Adipose tissue (tissue), 3 donors: ENCODE results near the gene RAP1GDS1. TPM values are rescaled to one million over a fixed set of nuclear protein-coding genes. Genes with fewer than 3 reads are reported as not detected.
"Not testable (repeated sequence)": the region's sequence is repeated elsewhere in the genome, so short reads cannot be mapped to it uniquely, and the experiment has no call there.

Experiments
- H3K27ac ChIP-seq: one replicate; pipeline ENCODE4 v1.5.1; 2013; ENCODE audit warnings: low read depth, low read length
- WGBS, 3 donors: extraction: QIAGEN DNeasy Blood & Tissue Kit; methylation state at CpG; one replicate each; pipeline ENCODE4 v1.1.7; 2013; 5-methylcytosine and 5-hydroxymethylcytosine counted together
- polyA plus RNA-seq, 3 donors: library from polyadenylated mRNA; stranded (reverse); fragments of 200-250 nt; gene quantifications; one replicate each; pipeline ENCODE4 v1.2.3, GENCODE V29; 2013
- donor health status: healthy with polysubstance abuse.
- donor health status: Bipolar disorder and iron deficiency.
- donor health status: healthy.

Gene RAP1GDS1
- polyA plus RNA-seq, 3 donors: 14.4 to 20.0 (median 18.5) TPM

- H3K27ac ChIP-seq: no peak overlapping the region
- WGBS, 3 donors: 89 to 95% (median 91%) methylated on average over 5 of the region's 5 CpGs
Measured at GRCh38 chr4:98334461-98334860, 73.3 kb downstream of the RAP1GDS1 start.

GRCh38 chr4:98338761-98339438, 77.7 kb downstream of the RAP1GDS1 start:
- WGBS, 3 donors: 94 to 95% (median 94%) methylated on average over 2 of the region's 2 CpGs
- no peak overlapping the region for H3K27ac ChIP-seq

DNA sequence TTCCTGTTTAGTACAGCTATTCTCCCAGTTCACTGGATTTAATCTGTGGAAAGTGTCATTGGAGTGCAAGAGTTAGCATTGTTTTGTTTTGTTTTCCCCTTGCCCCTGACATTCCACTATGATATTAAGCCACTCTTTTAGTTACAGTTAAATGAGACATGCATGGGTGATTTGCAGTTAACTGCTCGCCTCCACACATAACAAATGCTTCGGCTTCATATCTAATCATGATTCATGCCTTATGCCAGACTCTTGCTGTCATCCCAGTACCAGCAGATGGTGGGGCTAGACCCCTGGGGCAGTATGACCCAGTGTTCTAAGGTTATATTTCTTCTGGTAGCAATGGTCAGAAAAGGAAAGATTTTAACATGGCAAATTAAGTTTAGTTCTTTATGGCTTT, 80.1 kb downstream of the RAP1GDS1 start:
- 77 to 86% (median 79%) methylated on average over 2 of the region's 2 CpGs for WGBS, 3 donors
- no peak overlapping the region for H3K27ac ChIP-seq

GRCh38 chr4:98343626-98344025, 82.4 kb downstream of the RAP1GDS1 start:
- H3K27ac ChIP-seq: no peak overlapping the region

DNA sequence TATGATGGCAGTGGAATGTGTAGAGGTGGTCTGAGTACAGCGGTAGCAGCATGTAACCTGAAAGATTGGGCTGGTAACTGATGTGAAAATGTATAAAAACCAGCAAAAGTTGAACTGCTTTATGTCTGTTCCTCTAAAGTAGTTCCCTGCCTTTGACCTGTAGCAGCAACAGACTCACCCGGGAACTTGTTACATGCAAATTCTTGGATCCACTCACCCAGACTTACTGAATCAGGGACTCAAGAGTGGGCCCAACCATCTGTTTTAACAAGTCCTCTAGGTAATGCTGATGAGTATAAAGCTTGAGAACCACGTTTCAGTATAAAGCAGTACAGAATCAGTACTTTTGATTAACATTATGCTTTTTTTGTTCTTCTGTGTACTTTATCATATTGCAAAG, 84.7 kb downstream of the RAP1GDS1 start:
- no peak overlapping the region for H3K27ac ChIP-seq
- 80 to 85% (median 84%) methylated on average over 3 of the region's 3 CpGs for WGBS, 3 donors

More at GRCh38 chr4:98343626-98344025, 82.4 kb downstream of the RAP1GDS1 start:
- 77 to 92% (median 91%) methylated on average over 4 of the region's 4 CpGs for WGBS, 3 donors

DNA sequence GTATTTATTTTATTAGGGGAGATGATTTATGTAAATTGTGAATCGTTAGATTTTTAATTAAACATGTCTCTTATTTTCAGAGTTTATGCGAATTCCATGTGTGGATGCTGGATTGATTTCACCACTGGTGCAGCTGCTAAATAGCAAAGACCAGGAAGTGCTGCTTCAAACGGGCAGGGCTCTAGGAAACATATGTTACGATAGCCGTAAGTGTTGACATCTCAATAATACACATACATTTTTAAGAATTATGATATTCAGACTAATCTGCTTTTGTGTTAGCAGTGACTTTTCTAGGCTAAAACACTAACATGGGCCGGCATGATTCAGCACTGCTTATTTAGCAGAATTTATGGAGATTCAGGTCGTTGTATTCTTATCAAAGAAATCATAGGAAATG, 91.2 kb downstream of the RAP1GDS1 start:
- 41 to 71% (median 44%) methylated on average over 7 of the region's 7 CpGs for WGBS, 3 donors
- no peak overlapping the region for H3K27ac ChIP-seq

DNA sequence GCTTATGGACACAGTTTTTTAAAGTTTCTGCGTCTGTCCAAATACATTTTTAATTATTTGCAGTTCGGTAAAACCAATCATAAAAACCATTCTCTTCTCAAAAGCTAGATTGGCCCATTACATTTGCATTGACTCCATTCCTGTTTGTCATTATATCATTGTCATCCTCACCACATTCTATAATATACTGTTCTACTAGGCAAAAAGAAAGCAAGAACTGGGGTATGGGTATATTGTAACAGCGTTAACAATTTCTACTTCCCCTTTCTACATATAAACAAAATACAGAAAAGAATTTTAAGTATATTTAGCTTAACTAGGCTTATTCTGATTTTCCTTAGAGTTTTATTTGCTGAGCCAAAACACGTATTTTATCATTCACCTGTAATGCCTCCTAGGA, 91.8 kb downstream of the RAP1GDS1 start:
- H3K27ac ChIP-seq: no peak overlapping the region
- 71 to 91% (median 72%) methylated on average over 4 of the region's 4 CpGs for WGBS, 3 donors

DNA sequence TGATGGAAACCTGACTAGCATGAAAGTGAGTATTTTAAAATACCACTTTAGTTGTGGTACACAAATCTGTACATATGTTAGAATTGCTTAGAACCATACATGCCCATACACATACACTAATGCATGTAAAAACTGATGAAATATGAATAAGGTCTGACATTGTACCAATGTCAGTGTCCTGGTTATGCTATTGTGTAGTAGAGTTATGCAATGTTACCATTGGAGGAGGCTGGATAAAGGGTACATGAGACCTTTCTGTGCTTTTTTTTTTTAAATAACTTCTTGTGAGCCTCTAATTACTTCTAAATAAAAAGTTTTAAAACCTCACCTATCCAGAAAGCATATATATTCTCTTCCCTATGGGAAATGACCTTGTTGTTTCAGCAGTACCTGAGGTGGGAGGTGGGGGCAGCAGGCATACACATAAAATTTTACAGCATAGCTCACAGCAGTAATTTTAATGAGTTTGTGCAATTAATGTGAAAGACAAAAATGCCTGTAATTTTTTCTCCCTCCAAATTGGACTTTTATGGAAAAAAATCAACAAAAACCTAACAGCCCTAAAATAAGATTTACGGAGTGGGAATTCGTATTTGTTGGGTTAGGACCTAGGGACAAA, 97.6 kb downstream of the RAP1GDS1 start:
- no peak overlapping the region for H3K27ac ChIP-seq
- WGBS, 3 donors: 99 to 100% (median 99%) methylated on average over 2 of the region's 2 CpGs

- 92 to 98% (median 92%) methylated on average over 4 of the region's 4 CpGs for WGBS, 3 donors
- no peak overlapping the region for H3K27ac ChIP-seq
Measured at GRCh38 chr4:98359646-98360045, 98.5 kb downstream of the RAP1GDS1 start.

- H3K27ac ChIP-seq: no peak overlapping the region
Measured at GRCh38 chr4:98363431-98363830, 102.2 kb downstream of the RAP1GDS1 start.

GRCh38 chr4:98366275-98366674, 105.1 kb downstream of the RAP1GDS1 start:
- 98 to 100% (median 98%) methylated on average over 3 of the region's 3 CpGs for WGBS, 3 donors
- H3K27ac ChIP-seq: not testable (repeated sequence)

DNA sequence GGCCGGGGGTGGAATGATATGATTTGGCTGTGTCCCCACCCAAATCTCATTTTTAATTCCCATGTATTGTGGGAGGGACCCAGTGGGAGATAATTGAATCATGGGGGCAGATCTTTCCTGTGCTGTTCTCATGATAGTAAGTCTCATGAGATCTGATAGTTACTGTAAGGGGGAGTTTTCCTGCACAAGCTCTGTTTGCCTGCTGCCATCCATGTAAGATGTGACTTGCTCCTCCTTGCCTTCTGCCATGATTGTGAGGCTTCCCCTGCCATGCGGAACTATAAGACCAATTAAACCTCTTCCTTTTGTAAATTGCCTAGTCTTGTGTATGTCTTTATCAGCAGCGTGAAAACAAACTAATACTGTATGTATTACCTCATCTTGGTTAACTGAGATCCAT, 106.8 kb downstream of the RAP1GDS1 start:
- 97 to 99% (median 98%) methylated on average over 3 of the region's 3 CpGs for WGBS, 3 donors
- H3K27ac ChIP-seq: not testable (repeated sequence)

DNA sequence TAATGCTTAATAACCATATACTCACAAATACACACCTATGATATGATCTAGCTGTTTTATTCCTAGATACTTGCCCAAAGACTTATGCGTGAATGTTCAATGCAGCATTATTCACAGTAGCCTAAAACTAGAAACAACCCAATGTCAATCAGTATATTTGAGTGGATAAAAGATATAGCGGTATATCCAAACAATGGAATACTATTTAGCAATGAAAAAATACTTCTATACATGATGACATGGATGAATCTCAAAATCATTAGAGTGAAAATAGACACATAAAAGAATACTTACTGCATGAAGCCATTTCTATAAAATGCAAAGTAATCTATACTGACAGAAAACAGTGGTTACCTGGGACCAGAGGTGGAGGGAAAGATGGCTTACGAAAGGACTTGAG, 108.1 kb downstream of the RAP1GDS1 start:
- WGBS, 3 donors: 97 to 100% (median 99%) methylated on average over 3 of the region's 3 CpGs
- no peak overlapping the region for H3K27ac ChIP-seq

GRCh38 chr4:98374643-98375042, 113.5 kb downstream of the RAP1GDS1 start:
- H3K27ac ChIP-seq: no peak overlapping the region
- WGBS, 3 donors: 85 to 97% (median 94%) methylated on average over 5 of the region's 5 CpGs

DNA sequence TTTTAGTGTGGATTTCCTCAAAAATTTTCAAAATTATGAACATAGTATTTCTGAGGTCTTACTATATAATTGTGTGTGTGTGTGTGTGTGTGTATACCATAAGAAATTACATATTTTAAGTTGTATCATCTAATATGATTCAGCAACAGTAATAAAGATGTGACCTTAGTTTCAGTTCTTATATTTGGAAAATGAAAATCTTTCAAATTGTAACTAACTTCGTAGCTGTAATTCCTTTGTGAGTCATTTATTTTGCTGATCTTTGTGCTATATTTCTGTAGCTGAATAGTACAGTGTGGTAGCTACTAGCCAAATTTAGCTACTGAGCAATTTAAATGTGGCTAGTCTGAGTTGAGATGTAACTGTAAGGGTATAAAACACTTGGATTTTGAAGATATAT, 116.4 kb downstream of the RAP1GDS1 start:
- H3K27ac ChIP-seq: no peak overlapping the region
- WGBS, 3 donors: 42 to 69% (median 57%) methylated on average over 1 of the region's 1 CpG

DNA sequence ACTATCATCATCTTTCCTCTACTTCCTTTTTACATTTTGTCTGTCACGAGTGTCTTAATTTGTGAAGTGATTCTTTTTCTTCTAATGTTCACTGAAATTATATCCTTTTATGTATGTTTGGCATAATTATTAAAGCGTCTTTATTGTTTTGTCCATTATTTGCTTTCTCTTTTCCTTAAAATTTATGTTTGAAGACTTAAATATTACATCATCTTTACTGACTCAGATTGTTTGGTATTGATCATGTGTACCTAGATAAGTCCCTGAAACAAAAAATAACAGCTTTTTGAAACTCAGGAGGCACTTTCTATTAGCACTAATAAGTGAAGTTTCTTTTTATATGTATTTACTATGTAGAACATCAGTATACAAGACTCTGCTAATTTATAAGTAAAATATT, 120.1 kb downstream of the RAP1GDS1 start:
- WGBS, 3 donors: 85 to 93% (median 89%) methylated on average over 2 of the region's 2 CpGs

GRCh38 chr4:98383431-98384106, 122.4 kb downstream of the RAP1GDS1 start:
- WGBS, 3 donors: 89 to 96% (median 96%) methylated on average over 3 of the region's 3 CpGs

More for the DNA sequence above, 120.1 kb downstream of the RAP1GDS1 start:
- H3K27ac ChIP-seq: no peak overlapping the region

GRCh38 chr4:98385831-98386230, 124.6 kb downstream of the RAP1GDS1 start:
- H3K27ac ChIP-seq: no peak overlapping the region
- 59 to 82% (median 78%) methylated on average over 2 of the region's 2 CpGs for WGBS, 3 donors

More at GRCh38 chr4:98383431-98384106, 122.4 kb downstream of the RAP1GDS1 start:
- no peak overlapping the region for H3K27ac ChIP-seq

DNA sequence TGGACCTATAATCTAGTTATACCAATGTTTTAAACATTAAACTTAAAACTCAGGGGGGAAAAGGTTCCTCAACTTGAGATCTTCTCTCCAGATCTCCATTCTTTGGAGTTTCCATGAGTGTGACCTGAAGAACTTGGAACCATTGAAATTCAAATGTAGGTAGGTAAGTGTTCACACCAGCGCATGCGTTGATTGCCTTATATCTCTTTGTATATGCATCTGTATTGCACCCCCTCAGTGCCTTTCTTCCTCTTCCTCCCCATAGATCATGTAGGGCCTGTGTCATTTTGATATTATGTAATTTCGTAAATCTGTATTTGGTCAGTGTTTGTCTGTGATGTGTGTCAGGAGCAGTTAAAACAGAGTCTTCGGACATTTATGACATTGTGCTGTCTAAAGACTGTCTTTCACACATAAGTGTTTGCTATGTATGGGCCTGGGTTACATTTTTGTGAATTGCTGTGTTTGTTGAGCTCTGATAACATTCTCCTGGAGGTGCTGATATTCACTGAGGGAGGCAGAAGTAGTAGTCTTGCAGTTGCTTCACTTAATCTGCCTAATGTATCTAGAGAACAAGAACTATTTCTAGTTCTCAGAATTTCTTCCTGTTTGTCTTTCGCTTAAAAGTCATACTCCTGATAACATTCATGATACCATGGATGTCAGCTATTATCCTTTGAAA, 126.3 kb downstream of the RAP1GDS1 start:
- no peak overlapping the region for H3K27ac ChIP-seq
- WGBS, 3 donors: 95 to 98% (median 96%) methylated on average over 5 of the region's 5 CpGs
